Brain pericyte (primary cell): ENCODE measurements around the gene DNAJB12.

ENCODE experiments used
- DNase-seq: peaks from one replicate; pipeline ENCODE4 v3.0.0-alpha.2; 2012; ENCODE audit warnings: low read depth, low spot score

Gene DNAJB12

GRCh38 chr10:72295330-72295910 lies 59.3 kb downstream of the DNAJB12 start:
- DNase-seq: no peak

- no peak for DNase-seq
Measured at GRCh38 chr10:72292223-72292691, 62.5 kb downstream of the DNAJB12 start.

GRCh38 chr10:72291019-72291532 lies 63.6 kb downstream of the DNAJB12 start:
- no peak for DNase-seq

- no peak for DNase-seq
Measured at GRCh38 chr10:72285972-72286521, 68.7 kb downstream of the DNAJB12 start.

- DNase-seq: no peak
Measured at GRCh38 chr10:72283131-72283530, 71.6 kb downstream of the DNAJB12 start.
